Endodermal cell (in vitro differentiated cells): ENCODE data around the gene VAC14. TPM values are rescaled to one million over a fixed set of nuclear protein-coding genes. Genes with fewer than 3 reads are reported as not detected.
A peak's percentile ranks its signal among the peaks of the same experiment; 100 is the strongest.

Experiments
- DNase-seq: peaks from one replicate; pipeline ENCODE4 v3.0.0-alpha.2; 2017
- H3K27ac ChIP-seq: 2 replicates; pipeline ENCODE4 v1.5.1; 2013; ENCODE audit warnings: mild to moderate bottlenecking, low read depth, low read length, moderate library complexity
- H3K27me3 ChIP-seq: 2 replicates; pipeline ENCODE4 v1.6.1; 2013; ENCODE audit warnings: mild to moderate bottlenecking, low read length, moderate library complexity; ENCODE audit not compliant: insufficient read depth, control insufficient read depth, poor library complexity, severe bottlenecking
- H3K36me3 ChIP-seq: 2 replicates; pipeline ENCODE4 v1.7.0; 2013; ENCODE audit warnings: mild to moderate bottlenecking, low read length, moderate library complexity; ENCODE audit not compliant: control insufficient read depth, insufficient read depth
- H3K4me1 ChIP-seq: one replicate; pipeline ENCODE4 v1.7.0; 2013; ENCODE audit warnings: low read length; ENCODE audit not compliant: control insufficient read depth, insufficient read depth
- H3K4me3 ChIP-seq: 2 replicates; pipeline ENCODE4 v1.5.1; 2013; ENCODE audit warnings: mild to moderate bottlenecking, low read length, moderate library complexity
- H3K9ac ChIP-seq: 2 replicates; pipeline ENCODE4 v1.6.1; 2013; ENCODE audit warnings: mild to moderate bottlenecking, low read length, moderate library complexity; ENCODE audit not compliant: poor library complexity, severe bottlenecking; ENCODE audit errors: extremely low read depth
- H3K9me3 ChIP-seq: 2 replicates; pipeline ENCODE4 v1.6.1; 2013; ENCODE audit warnings: mild to moderate bottlenecking, low read length, moderate library complexity; ENCODE audit not compliant: control insufficient read depth
- H3K27ac Mint-ChIP-seq: 2 replicates; pipeline ENCODE4 v1.8.0; 2020; ENCODE audit warnings: mixed read lengths
- H3K27me3 Mint-ChIP-seq: 2 replicates; pipeline ENCODE4 v1.8.0; 2021; ENCODE audit warnings: mild to moderate bottlenecking, mixed read lengths; ENCODE audit not compliant: insufficient read depth
- H3K36me3 Mint-ChIP-seq: 2 replicates; pipeline ENCODE4 v1.8.0; 2020; ENCODE audit warnings: low read depth, mixed read lengths
- H3K4me1 Mint-ChIP-seq: 2 replicates; pipeline ENCODE4 v1.8.0; 2020; ENCODE audit warnings: mixed read lengths
- H3K4me3 Mint-ChIP-seq: 2 replicates; pipeline ENCODE4 v1.8.0; 2020; ENCODE audit warnings: mild to moderate bottlenecking, moderate library complexity, mixed read lengths
- H3K9me3 Mint-ChIP-seq: 2 replicates; pipeline ENCODE4 v1.8.0; 2020; ENCODE audit warnings: mild to moderate bottlenecking, mixed read lengths
- WGBS, 2 experiments: methylation state at CpG; one replicate each; pipeline versions ENCODE4 v1.1.5 to v1.1.7; 2013; ENCODE audit warnings: missing lambda C conversion rate in 2 of 2, mixed read lengths in 1 of 2; ENCODE audit not compliant: insufficient coverage in 1 of 2, insufficient read length in 1 of 2; 5-methylcytosine and 5-hydroxymethylcytosine counted together
- total RNA-seq, 2 donors: library from RNA; stranded (reverse); fragmentation: NEBNext Ultra II Directional in 1 of 2; extraction: Animal tissue kit (Norgen Biotek cat#: 25700) in 1 of 2; gene quantifications; 2 replicates in 1 of 2; 3 replicates in 1 of 2; pipeline ENCODE4 v1.2.1, GENCODE V29; 2021
- TF ChIP-seq, protein P1 (sequence below): fragments of 200-600 bp; sonication (generic); conservative IDR thresholded peaks from 2 replicates; pipeline ENCODE4 v1.5.0; 2021; ENCODE audit warnings: antibody characterized with exemption, mild to moderate bottlenecking

Gene VAC14
- total RNA-seq, 2 donors from 2014 or later, result 47.5 to 48.7 TPM

DNA sequence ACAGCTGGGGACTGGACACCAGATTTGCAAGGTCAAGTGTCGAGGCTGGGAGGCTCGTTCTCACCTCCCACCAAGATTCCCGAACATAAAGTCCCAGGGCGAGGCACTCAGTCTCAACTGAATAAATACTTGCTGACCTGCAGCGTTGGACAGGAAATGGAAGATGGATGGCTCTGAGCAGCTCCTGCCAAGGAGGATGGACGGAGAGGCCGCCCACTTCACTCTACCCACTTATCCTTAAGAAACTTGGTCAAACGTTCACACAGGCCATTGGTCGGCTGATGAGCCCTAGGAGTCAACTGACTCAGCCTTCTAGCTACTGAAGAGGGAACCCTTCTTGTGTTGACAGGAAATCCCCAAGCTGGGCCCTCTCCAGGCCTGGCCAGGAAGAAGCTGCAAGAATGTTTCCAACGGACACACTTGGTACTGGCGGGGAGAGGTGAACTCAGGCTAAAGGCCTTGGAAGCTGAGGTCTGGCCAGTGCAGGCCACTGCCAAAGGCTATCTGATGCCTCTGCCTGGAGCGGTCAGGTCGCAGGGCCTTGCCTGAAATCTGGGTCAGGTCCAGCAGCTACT, 50.0 kb downstream of the VAC14 start:
- 90 to 93% methylated on average over 3 to 13 of the region's 13 CpGs for WGBS, 2 experiments
- H3K9me3 ChIP-seq, result no peaks in the 10 kb centered on the region
- H3K36me3 Mint-ChIP-seq, result peaks cover 3% of the 10 kb centered on the region
- peak overlapping the region; percentile 2 for H3K27ac ChIP-seq
- no peak overlapping the region for H3K4me3 ChIP-seq
- TF ChIP-seq, protein P1, sequence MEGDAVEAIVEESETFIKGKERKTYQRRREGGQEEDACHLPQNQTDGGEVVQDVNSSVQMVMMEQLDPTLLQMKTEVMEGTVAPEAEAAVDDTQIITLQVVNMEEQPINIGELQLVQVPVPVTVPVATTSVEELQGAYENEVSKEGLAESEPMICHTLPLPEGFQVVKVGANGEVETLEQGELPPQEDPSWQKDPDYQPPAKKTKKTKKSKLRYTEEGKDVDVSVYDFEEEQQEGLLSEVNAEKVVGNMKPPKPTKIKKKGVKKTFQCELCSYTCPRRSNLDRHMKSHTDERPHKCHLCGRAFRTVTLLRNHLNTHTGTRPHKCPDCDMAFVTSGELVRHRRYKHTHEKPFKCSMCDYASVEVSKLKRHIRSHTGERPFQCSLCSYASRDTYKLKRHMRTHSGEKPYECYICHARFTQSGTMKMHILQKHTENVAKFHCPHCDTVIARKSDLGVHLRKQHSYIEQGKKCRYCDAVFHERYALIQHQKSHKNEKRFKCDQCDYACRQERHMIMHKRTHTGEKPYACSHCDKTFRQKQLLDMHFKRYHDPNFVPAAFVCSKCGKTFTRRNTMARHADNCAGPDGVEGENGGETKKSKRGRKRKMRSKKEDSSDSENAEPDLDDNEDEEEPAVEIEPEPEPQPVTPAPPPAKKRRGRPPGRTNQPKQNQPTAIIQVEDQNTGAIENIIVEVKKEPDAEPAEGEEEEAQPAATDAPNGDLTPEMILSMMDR, result no peak
- H3K4me3 Mint-ChIP-seq, result no peak overlapping the region
- H3K27ac Mint-ChIP-seq, result no peak overlapping the region
- H3K4me1 ChIP-seq, result no peaks in the 10 kb centered on the region
- H3K4me1 Mint-ChIP-seq, result peaks cover 13% of the 10 kb centered on the region
- no peak for DNase-seq
- no peaks in the 10 kb centered on the region for H3K27me3 Mint-ChIP-seq
- no peaks in the 10 kb centered on the region for H3K27me3 ChIP-seq
- H3K9me3 Mint-ChIP-seq, result no peaks in the 10 kb centered on the region
- H3K36me3 ChIP-seq, result no peaks in the 10 kb centered on the region
- no peak overlapping the region for H3K9ac ChIP-seq

DNA sequence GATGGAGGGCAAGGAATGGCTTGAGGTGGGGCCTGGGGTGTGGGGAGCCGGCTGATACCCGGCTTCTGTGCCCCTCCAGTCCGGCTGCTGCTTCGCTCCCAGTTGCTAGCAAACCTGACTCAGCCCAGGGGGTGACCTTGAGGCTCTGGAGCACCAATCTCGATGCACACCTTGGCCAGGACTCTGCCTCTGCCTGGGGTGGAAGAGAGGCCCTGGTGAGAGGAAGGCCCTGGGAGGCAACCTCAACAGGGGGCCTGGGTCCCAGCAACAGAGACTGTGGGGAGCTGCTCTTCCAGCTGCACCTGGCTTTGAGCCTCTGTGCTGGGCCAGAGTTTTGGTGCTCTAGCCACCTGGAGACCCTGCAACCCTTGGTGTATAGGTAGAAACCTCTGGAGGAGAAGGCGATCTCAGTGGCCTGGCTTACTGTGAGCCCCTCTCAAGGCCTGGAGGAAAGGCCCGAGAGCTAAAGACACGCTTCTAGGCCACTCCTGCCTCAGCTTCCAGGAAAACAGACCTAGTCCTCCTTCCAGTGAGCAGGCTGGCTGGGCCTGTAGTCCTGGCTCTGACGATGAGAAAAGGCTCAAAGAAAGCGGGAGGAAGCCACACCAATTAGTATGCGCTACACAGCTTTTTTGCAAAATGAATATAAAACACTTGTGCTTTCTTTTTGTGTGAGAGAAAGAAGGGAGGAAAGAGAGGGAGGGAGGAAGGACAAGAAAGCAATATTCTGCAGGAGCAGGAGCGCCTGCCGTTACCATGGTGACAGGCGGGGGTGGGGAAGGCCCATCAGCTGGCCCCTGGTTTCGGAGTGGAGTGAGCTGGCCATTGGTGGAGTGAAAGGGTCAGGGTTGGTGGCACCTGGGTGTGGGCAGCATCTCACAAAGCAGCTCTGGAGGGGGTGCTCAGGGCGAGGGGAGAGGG, 51.0 kb downstream of the VAC14 start:
- DNase-seq, result peak; percentile 65
- peaks cover 18% of the 10 kb centered on the region for H3K4me1 Mint-ChIP-seq
- H3K27me3 Mint-ChIP-seq, result no peaks in the 10 kb centered on the region
- H3K27me3 ChIP-seq, result no peaks in the 10 kb centered on the region
- no peaks in the 10 kb centered on the region for H3K9me3 Mint-ChIP-seq
- TF ChIP-seq, protein P1, result no peak
- H3K27ac Mint-ChIP-seq, result no peak overlapping the region
- peak overlapping the region; percentile 81 for H3K27ac ChIP-seq
- no peaks in the 10 kb centered on the region for H3K9me3 ChIP-seq
- no peaks in the 10 kb centered on the region for H3K36me3 ChIP-seq
- no peak overlapping the region for H3K9ac ChIP-seq
- no peak overlapping the region for H3K4me3 ChIP-seq
- H3K4me3 Mint-ChIP-seq, result no peak overlapping the region
- no peaks in the 10 kb centered on the region for H3K4me1 ChIP-seq
- whole genome bisulfite sequencing, 2 experiments, result 77 to 91% methylated on average over 13 to 16 of the region's 16 CpGs
- peaks cover 8% of the 10 kb centered on the region for H3K36me3 Mint-ChIP-seq

DNA sequence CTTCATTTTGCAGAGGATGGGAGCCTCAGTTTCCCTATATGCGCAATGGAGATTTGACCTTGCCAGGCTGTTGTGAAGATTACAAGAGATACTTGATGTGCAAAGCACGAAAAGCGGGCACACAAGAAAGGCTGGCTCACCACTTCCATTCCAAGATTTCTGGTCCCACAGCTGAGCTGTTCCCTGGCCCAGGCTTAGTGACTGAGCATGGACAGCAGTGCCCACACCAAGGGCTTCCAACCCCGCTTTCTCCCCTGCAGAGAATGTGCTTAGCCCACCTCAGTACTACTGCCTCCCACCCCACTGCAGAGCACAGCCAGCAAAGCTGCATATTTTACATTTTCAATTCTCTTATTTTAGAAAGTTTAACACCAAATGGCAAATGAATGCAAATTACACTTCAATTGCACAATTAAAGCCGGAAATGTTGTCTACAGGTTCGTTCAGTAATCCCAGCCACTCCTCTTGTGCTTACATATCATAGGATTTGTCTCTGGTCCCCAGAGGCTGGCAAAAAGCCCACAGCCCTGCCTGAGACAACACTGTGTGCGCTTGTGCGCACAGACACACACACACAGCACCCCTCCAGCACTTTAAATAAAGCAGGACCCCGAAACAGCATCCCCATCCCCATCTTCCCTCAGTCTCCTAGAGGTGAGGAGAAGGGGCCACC, 51.8 kb downstream of the VAC14 start:
- H3K36me3 ChIP-seq, result no peaks in the 10 kb centered on the region
- TF ChIP-seq, protein P1, result no peak
- H3K27ac ChIP-seq, result peak overlapping the region; percentile 81
- no peak overlapping the region for H3K9ac ChIP-seq
- H3K27ac Mint-ChIP-seq, result no peak overlapping the region
- no peaks in the 10 kb centered on the region for H3K27me3 Mint-ChIP-seq
- H3K4me1 Mint-ChIP-seq, result peaks cover 18% of the 10 kb centered on the region
- H3K9me3 ChIP-seq, result no peaks in the 10 kb centered on the region
- peaks cover 10% of the 10 kb centered on the region for H3K36me3 Mint-ChIP-seq
- WGBS, 2 experiments, result 93 to 97% methylated on average over 5 to 9 of the region's 9 CpGs
- DNase-seq, result no peak
- no peaks in the 10 kb centered on the region for H3K9me3 Mint-ChIP-seq
- no peaks in the 10 kb centered on the region for H3K4me1 ChIP-seq
- H3K4me3 Mint-ChIP-seq, result no peak overlapping the region
- no peak overlapping the region for H3K4me3 ChIP-seq
- no peaks in the 10 kb centered on the region for H3K27me3 ChIP-seq
